ENCODE results near the gene GABBR2. TPM values are rescaled to one million over a fixed set of nuclear protein-coding genes. Genes with fewer than 3 reads are reported as not detected.

GABBR2 gene
- total and polyA plus RNA-seq, 9 of the 15 experiments (the other 6 are each of a cell fraction or from before 2014, with no cell fraction given): 0.15 to 1.9 (median 0.32) TPM

DNA sequence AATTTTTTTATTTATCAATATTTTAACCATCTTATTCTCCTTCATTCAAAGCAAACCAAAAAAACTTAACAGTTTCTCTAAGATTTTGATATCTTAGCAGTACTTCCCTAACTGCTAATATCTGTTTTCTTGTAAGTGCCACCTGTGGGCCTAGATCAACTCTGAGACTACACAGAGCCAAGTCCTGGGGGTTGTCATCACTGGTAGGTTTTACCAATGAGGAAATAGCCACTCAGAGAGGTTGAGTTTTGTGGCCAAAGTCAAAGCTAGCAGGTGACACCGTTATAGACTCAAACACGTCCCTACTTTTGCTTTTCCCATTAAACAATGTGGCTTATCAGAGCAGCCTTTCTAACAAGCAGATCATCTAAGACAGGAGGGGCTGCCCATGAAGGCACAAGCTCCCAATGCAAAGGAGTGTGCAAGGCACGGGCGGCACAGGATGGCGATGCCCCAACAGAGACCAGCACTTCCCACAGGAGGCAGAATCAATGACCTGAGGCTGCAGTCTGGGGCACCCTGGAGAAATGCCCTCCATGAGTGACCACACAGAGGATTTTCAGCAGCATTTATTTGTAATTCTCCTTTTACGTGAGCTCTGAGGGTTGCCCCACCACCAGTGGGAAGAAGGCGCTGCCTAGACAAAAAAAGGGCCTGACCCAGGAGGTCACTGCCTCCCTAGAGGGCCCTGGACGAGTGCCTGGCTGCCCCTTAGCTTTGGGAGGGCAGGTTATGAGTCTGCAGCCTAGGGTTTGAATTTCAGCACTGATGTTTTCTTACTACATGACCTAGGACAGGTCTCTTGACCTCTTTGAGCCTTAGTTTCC lies 460.7 kb downstream of the GABBR2 start (continued):
- TF ChIP-seq, protein P1, sequence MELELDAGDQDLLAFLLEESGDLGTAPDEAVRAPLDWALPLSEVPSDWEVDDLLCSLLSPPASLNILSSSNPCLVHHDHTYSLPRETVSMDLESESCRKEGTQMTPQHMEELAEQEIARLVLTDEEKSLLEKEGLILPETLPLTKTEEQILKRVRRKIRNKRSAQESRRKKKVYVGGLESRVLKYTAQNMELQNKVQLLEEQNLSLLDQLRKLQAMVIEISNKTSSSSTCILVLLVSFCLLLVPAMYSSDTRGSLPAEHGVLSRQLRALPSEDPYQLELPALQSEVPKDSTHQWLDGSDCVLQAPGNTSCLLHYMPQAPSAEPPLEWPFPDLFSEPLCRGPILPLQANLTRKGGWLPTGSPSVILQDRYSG (tag; conservative IDR thresholded peaks at IDR 0.05; ENCODE audit: low read depth): peak; percentile 48; the same call in 1 of the 2 replicates
- peak; percentile 29; the same call in 1 of the 2 replicates for TF ChIP-seq DMBX1 (CRISPR knock-in tag; IDR thresholded peaks at IDR 0.05; ENCODE audit: borderline replicate concordance)
- TF ChIP-seq RUNX1 (IDR thresholded peaks at IDR 0.05; ENCODE audit: low read depth): no peak
- TF ChIP-seq PML (IDR thresholded peaks at IDR 0.05; ENCODE audit: low read length): 0 out of 2 replicates have a peak, but pooled peaks have one; percentile 20
- TF ChIP-seq CBX3 (IDR thresholded peaks at IDR 0.05; ENCODE audit: borderline replicate concordance in 1 of 2, low read length in 2 of 2): no peak
- TF ChIP-seq, protein P2, sequence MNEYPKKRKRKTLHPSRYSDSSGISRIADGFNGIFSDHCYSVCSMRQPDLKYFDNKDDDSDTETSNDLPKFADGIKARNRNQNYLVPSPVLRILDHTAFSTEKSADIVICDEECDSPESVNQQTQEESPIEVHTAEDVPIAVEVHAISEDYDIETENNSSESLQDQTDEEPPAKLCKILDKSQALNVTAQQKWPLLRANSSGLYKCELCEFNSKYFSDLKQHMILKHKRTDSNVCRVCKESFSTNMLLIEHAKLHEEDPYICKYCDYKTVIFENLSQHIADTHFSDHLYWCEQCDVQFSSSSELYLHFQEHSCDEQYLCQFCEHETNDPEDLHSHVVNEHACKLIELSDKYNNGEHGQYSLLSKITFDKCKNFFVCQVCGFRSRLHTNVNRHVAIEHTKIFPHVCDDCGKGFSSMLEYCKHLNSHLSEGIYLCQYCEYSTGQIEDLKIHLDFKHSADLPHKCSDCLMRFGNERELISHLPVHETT (CRISPR knock-in tag; conservative IDR thresholded peaks at IDR 0.05 in 1 of 2, IDR thresholded peaks at IDR 0.05 in 1 of 2): peak in 1 of 2 experiments; percentile 3; a peak in 1 of 4 replicates
- 0 out of 2 replicates have a peak, but pooled peaks have one; percentile 61 for TF ChIP-seq GTF2A2 (tag; IDR thresholded peaks at IDR 0.05)
- TF ChIP-seq, protein P3, sequence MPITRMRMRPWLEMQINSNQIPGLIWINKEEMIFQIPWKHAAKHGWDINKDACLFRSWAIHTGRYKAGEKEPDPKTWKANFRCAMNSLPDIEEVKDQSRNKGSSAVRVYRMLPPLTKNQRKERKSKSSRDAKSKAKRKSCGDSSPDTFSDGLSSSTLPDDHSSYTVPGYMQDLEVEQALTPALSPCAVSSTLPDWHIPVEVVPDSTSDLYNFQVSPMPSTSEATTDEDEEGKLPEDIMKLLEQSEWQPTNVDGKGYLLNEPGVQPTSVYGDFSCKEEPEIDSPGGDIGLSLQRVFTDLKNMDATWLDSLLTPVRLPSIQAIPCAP (CRISPR knock-in tag; IDR thresholded peaks at IDR 0.05; ENCODE audit: borderline replicate concordance): no peak

All from K562 (cell line).